Trophoblast cell (in vitro differentiated cells and primary cell): ENCODE measurements around the gene PREP.

ENCODE experiments used
- DNase-seq, 2 donors: peaks; one replicate each; pipeline ENCODE4 v3.0.0-alpha.2; 2016
- H2AFZ ChIP-seq: 2 replicates; pipeline ENCODE4 v1.6.1; 2013; ENCODE audit warnings: low read length, moderate library complexity, mild to moderate bottlenecking; ENCODE audit not compliant: insufficient read depth, poor library complexity
- H2AK5ac ChIP-seq: 2 replicates; pipeline ENCODE4 v1.6.1; 2013; ENCODE audit warnings: mild to moderate bottlenecking, low read length
- H2BK120ac ChIP-seq: 2 replicates; pipeline ENCODE4 v1.6.1; 2013; ENCODE audit warnings: low read length, mild to moderate bottlenecking, moderate library complexity; ENCODE audit not compliant: insufficient read depth, poor library complexity
- H2BK12ac ChIP-seq: 2 replicates; pipeline ENCODE4 v1.6.1; 2013; ENCODE audit warnings: mild to moderate bottlenecking, low read length, moderate library complexity
- H2BK5ac ChIP-seq: 2 replicates; pipeline ENCODE4 v1.6.1; 2013; ENCODE audit warnings: low read length, low read depth, moderate library complexity, mild to moderate bottlenecking; ENCODE audit not compliant: poor library complexity
- H3K14ac ChIP-seq: 2 replicates; pipeline ENCODE4 v1.6.1; 2013; ENCODE audit warnings: mild to moderate bottlenecking, low read length
- H3K18ac ChIP-seq: 2 replicates; pipeline ENCODE4 v1.6.1; 2013; ENCODE audit warnings: mild to moderate bottlenecking, low read length
- H3K23ac ChIP-seq: 2 replicates; pipeline ENCODE4 v1.6.1; 2013; ENCODE audit warnings: low read length
- H3K27ac ChIP-seq: 2 replicates; pipeline ENCODE4 v1.5.1; 2013; ENCODE audit warnings: low read depth, mild to moderate bottlenecking, inconsistent platforms, low read length, moderate library complexity
- H3K27me3 ChIP-seq: 2 replicates; pipeline ENCODE4 v1.6.1; 2013; ENCODE audit warnings: inconsistent platforms, mild to moderate bottlenecking, low read length, moderate library complexity; ENCODE audit not compliant: insufficient read depth
- H3K36me3 ChIP-seq, 2 experiments: 1 replicate in 1 of 2; 2 replicates in 1 of 2; pipeline ENCODE4 v1.6.1; 2013; ENCODE audit warnings: low read length in 2 of 2, mild to moderate bottlenecking in 2 of 2, moderate library complexity in 1 of 2; ENCODE audit not compliant: insufficient read depth in 2 of 2, control insufficient read depth in 1 of 2
- H3K4ac ChIP-seq: 2 replicates; pipeline ENCODE4 v1.6.1; 2013; ENCODE audit warnings: low read depth, mild to moderate bottlenecking, low read length, moderate library complexity
- H3K4me1 ChIP-seq, 2 experiments: 1 replicate in 1 of 2; 2 replicates in 1 of 2; pipeline ENCODE4 v1.6.1; 2013; ENCODE audit warnings: low read length in 2 of 2, mild to moderate bottlenecking in 2 of 2, moderate library complexity in 1 of 2; ENCODE audit not compliant: insufficient read depth in 2 of 2, control insufficient read depth in 1 of 2
- H3K4me2 ChIP-seq: 2 replicates; pipeline ENCODE4 v1.6.1; 2013; ENCODE audit warnings: inconsistent platforms, mild to moderate bottlenecking, low read length, moderate library complexity
- H3K4me3 ChIP-seq: 2 replicates; pipeline ENCODE4 v1.5.1; 2013; ENCODE audit warnings: mild to moderate bottlenecking, low read depth, low read length, inconsistent platforms
- H3K79me1 ChIP-seq: one replicate; pipeline ENCODE4 v1.6.1; 2013; ENCODE audit warnings: low read length
- H3K79me2 ChIP-seq: 2 replicates; pipeline ENCODE4 v1.6.1; 2013; ENCODE audit warnings: low read length, mild to moderate bottlenecking; ENCODE audit not compliant: control insufficient read depth, insufficient read depth, poor library complexity
- H3K9ac ChIP-seq: 2 replicates; pipeline ENCODE4 v1.6.1; 2013; ENCODE audit warnings: mild to moderate bottlenecking, low read length
- H3K9me3 ChIP-seq: 2 replicates; pipeline ENCODE4 v1.6.1; 2013; ENCODE audit warnings: low read depth, mild to moderate bottlenecking, control low read depth, inconsistent platforms, low read length; ENCODE audit not compliant: insufficient read depth
- H4K12ac ChIP-seq: 2 replicates; pipeline ENCODE4 v1.6.1; 2013; ENCODE audit warnings: low read depth, mild to moderate bottlenecking, low read length, moderate library complexity
- H4K8ac ChIP-seq: 2 replicates; pipeline ENCODE4 v1.6.1; 2013; ENCODE audit warnings: low read depth, mild to moderate bottlenecking, low read length, moderate library complexity
- H4K91ac ChIP-seq: one replicate; pipeline ENCODE4 v1.6.1; 2013; ENCODE audit warnings: low read depth, mild to moderate bottlenecking, low read length, moderate library complexity
- WGBS: extraction: QIAGEN DNeasy Blood & Tissue Kit; methylation state at CpG from one replicate; pipeline ENCODE4 v1.1.7; 2013; ENCODE audit warnings: missing lambda C conversion rate; ENCODE audit not compliant: insufficient read length, insufficient coverage; ENCODE audit errors: extremely low coverage; 5-methylcytosine and 5-hydroxymethylcytosine counted together

The PREP gene

GRCh38 chr6:105402090-105402938, 568 bp downstream of the PREP start:
- no peaks in the 10 kb centered on the region for H3K27me3 ChIP-seq
- peak overlapping the region; percentile 44 for H2BK120ac ChIP-seq
- H3K23ac ChIP-seq: no peak overlapping the region
- peak overlapping the region; percentile 78 for H3K4ac ChIP-seq
- peak overlapping the region; percentile 23 for H4K12ac ChIP-seq
- peak overlapping the region; percentile 57 for H2AFZ ChIP-seq
- H3K18ac ChIP-seq: peak overlapping the region; percentile 98
- DNase-seq: peak in 1 of 2 donors; percentile 50
- H3K14ac ChIP-seq: peak overlapping the region; percentile 95
- no peaks in the 10 kb centered on the region for H3K36me3 ChIP-seq
- peak overlapping the region; percentile 99 for H3K4me3 ChIP-seq
- no CpG with 5 or more reads among the region's 48 CpGs for WGBS
- no peak overlapping the region for H2BK12ac ChIP-seq
- H4K8ac ChIP-seq: peak overlapping the region; percentile 91
- no peaks in the 10 kb centered on the region for H3K9me3 ChIP-seq
- peaks cover 9% of the 10 kb centered on the region for H3K79me1 ChIP-seq
- peaks cover 0 to 13% of the 10 kb centered on the region in 2 experiments for H3K4me1 ChIP-seq
- peak overlapping the region; percentile 75 for H3K4me2 ChIP-seq
- H3K27ac ChIP-seq: peak overlapping the region; percentile 63
- peak overlapping the region; percentile 93 for H3K9ac ChIP-seq
- peaks cover 13% of the 10 kb centered on the region for H3K79me2 ChIP-seq
- H4K91ac ChIP-seq: peak overlapping the region; percentile 86
- peak overlapping the region; percentile 49 for H2BK5ac ChIP-seq
- H2AK5ac ChIP-seq: no peak overlapping the region

GRCh38 chr6:105401247-105402089, 1.4 kb downstream of the PREP start:
- H2BK12ac ChIP-seq: no peak overlapping the region
- H3K23ac ChIP-seq: no peak overlapping the region
- no peak overlapping the region for H3K27ac ChIP-seq
- no peak overlapping the region for H3K9ac ChIP-seq
- no peaks in the 10 kb centered on the region for H3K36me3 ChIP-seq
- H4K12ac ChIP-seq: no peak overlapping the region
- no CpG with 5 or more reads among the region's 8 CpGs for WGBS
- H3K18ac ChIP-seq: no peak overlapping the region
- H2BK5ac ChIP-seq: no peak overlapping the region
- H3K4me3 ChIP-seq: peak overlapping the region; percentile 99
- H3K4me2 ChIP-seq: peak overlapping the region; percentile 75
- H2AK5ac ChIP-seq: no peak overlapping the region
- peak overlapping the region; percentile 41 for H3K4ac ChIP-seq
- H4K91ac ChIP-seq: no peak overlapping the region
- no peaks in the 10 kb centered on the region for H3K9me3 ChIP-seq
- peaks cover 9% of the 10 kb centered on the region for H3K79me1 ChIP-seq
- H3K4me1 ChIP-seq: peaks cover 0 to 13% of the 10 kb centered on the region in 2 experiments
- peaks cover 13% of the 10 kb centered on the region for H3K79me2 ChIP-seq
- H3K14ac ChIP-seq: no peak overlapping the region
- H3K27me3 ChIP-seq: no peaks in the 10 kb centered on the region
- H2AFZ ChIP-seq: no peak overlapping the region
- DNase-seq: no peak
- H4K8ac ChIP-seq: no peak overlapping the region
- no peak overlapping the region for H2BK120ac ChIP-seq

GRCh38 chr6:105400501-105400900, 2.4 kb downstream of the PREP start:
- peaks cover 9% of the 10 kb centered on the region for H3K79me1 ChIP-seq
- H2BK5ac ChIP-seq: no peak overlapping the region
- peaks cover 0 to 13% of the 10 kb centered on the region in 2 experiments for H3K4me1 ChIP-seq
- H3K4ac ChIP-seq: no peak overlapping the region
- H3K9me3 ChIP-seq: no peaks in the 10 kb centered on the region
- no peak overlapping the region for H3K9ac ChIP-seq
- H2AFZ ChIP-seq: no peak overlapping the region
- no peak for DNase-seq
- H3K18ac ChIP-seq: no peak overlapping the region
- WGBS: no CpG with 5 or more reads among the region's 3 CpGs
- H3K23ac ChIP-seq: no peak overlapping the region
- no peak overlapping the region for H2BK12ac ChIP-seq
- no peak overlapping the region for H2AK5ac ChIP-seq
- H4K8ac ChIP-seq: no peak overlapping the region
- no peak overlapping the region for H3K14ac ChIP-seq
- no peak overlapping the region for H3K4me2 ChIP-seq
- no peak overlapping the region for H4K91ac ChIP-seq
- H3K4me3 ChIP-seq: no peak overlapping the region
- peaks cover 2% of the 10 kb centered on the region in 2 experiments for H3K36me3 ChIP-seq
- no peak overlapping the region for H2BK120ac ChIP-seq
- no peak overlapping the region for H4K12ac ChIP-seq
- no peaks in the 10 kb centered on the region for H3K27me3 ChIP-seq
- no peak overlapping the region for H3K27ac ChIP-seq
- H3K79me2 ChIP-seq: peaks cover 13% of the 10 kb centered on the region

GRCh38 chr6:105398859-105399258, 4.0 kb downstream of the PREP start:
- DNase-seq: no peak

More at GRCh38 chr6:105398859-105399258, 4.0 kb downstream of the PREP start:
- H2BK120ac ChIP-seq: no peak overlapping the region
- H3K14ac ChIP-seq: no peak overlapping the region
- H2BK5ac ChIP-seq: no peak overlapping the region
- no peak overlapping the region for H2AK5ac ChIP-seq
- peaks cover 9% of the 10 kb centered on the region for H3K79me1 ChIP-seq
- no peak overlapping the region for H3K4me2 ChIP-seq
- H3K4me3 ChIP-seq: no peak overlapping the region
- no peak overlapping the region for H3K27ac ChIP-seq
- H3K79me2 ChIP-seq: peaks cover 13% of the 10 kb centered on the region
- no peak overlapping the region for H4K12ac ChIP-seq
- H2AFZ ChIP-seq: no peak overlapping the region
- H3K9ac ChIP-seq: no peak overlapping the region
- H3K4ac ChIP-seq: peak overlapping the region; percentile 27
- no peak overlapping the region for H2BK12ac ChIP-seq
- no CpG with 5 or more reads among the region's 5 CpGs for WGBS
- no peak overlapping the region for H3K18ac ChIP-seq
- no peaks in the 10 kb centered on the region for H3K9me3 ChIP-seq
- H3K36me3 ChIP-seq: peaks cover 2 to 5% of the 10 kb centered on the region in 2 experiments
- peaks cover 0 to 13% of the 10 kb centered on the region in 2 experiments for H3K4me1 ChIP-seq
- no peak overlapping the region for H4K8ac ChIP-seq
- H3K23ac ChIP-seq: no peak overlapping the region
- H3K27me3 ChIP-seq: no peaks in the 10 kb centered on the region
- H4K91ac ChIP-seq: no peak overlapping the region
